NT2/D1 (cell line): ENCODE data around the gene MAP4K2.

Experiments
- DNase-seq: peaks from one replicate; pipeline ENCODE4 v3.0.0-alpha.2; 2011; ENCODE audit warnings: low read depth, low spot score
- H3K27me3 ChIP-seq: 2 replicates; pipeline ENCODE4 v1.6.0; 2011; ENCODE audit warnings: mild to moderate bottlenecking; ENCODE audit not compliant: insufficient read length, insufficient read depth
- H3K36me3 ChIP-seq: 2 replicates; pipeline ENCODE4 v1.6.1; 2011; ENCODE audit warnings: mild to moderate bottlenecking, low read length, mixed read lengths; ENCODE audit not compliant: insufficient read depth, insufficient read length
- H3K4me1 ChIP-seq: 2 replicates; pipeline ENCODE4 v1.5.1; 2011; ENCODE audit not compliant: insufficient read depth, insufficient read length
- H3K4me3 ChIP-seq: 2 replicates; pipeline ENCODE4 v1.5.1; 2011; ENCODE audit warnings: low read depth; ENCODE audit not compliant: insufficient read length
- H3K9ac ChIP-seq: 2 replicates; pipeline ENCODE4 v1.6.0; 2011; ENCODE audit warnings: low read depth; ENCODE audit not compliant: insufficient read length
- H3K9me3 ChIP-seq: 2 replicates; pipeline ENCODE4 v1.5.1; 2011; ENCODE audit warnings: mild to moderate bottlenecking, low read length; ENCODE audit not compliant: insufficient read depth
- SUZ12 ChIP-seq: IDR thresholded peaks from 2 replicates; pipeline ENCODE4 v1.6.1; 2011; ENCODE audit not compliant: insufficient read length, insufficient read depth; ENCODE audit errors: extremely low read depth
- YY1 ChIP-seq: IDR thresholded peaks from 2 replicates; pipeline ENCODE4 v1.6.1; 2011; ENCODE audit not compliant: insufficient read length, insufficient read depth
- ZNF274 ChIP-seq: IDR thresholded peaks from 2 replicates; pipeline ENCODE4 v1.6.1; 2011; ENCODE audit warnings: mild to moderate bottlenecking, low read depth, low read length

Gene MAP4K2

GRCh38 chr11:64744544-64745188 is 58.3 kb downstream of the MAP4K2 start:
- Histone ChIP-seq H3K9me3 (no peaks in the 10 kb centered on the region), H3K4me3 (peak overlapping the region; percentile 53), H3K4me1 (peaks cover 34% of the 10 kb centered on the region), H3K9ac (peak overlapping the region; percentile 76), H3K27me3 (peaks cover 59% of the 10 kb centered on the region), H3K36me3 (no peaks in the 10 kb centered on the region)
- DNase-seq: no peak
- no peak for TF ChIP-seq YY1
- TF ChIP-seq SUZ12: no peak
- TF ChIP-seq ZNF274: no peak

- Histone ChIP-seq H3K9me3 (no peaks in the 10 kb centered on the region), H3K4me3 (peak within 1 kb of the TSS; percentile 62), H3K4me1 (peaks cover 41% of the 10 kb centered on the region), H3K36me3 (no peaks in the 10 kb centered on the region), H3K27me3 (peaks cover 59% of the 10 kb centered on the region), H3K9ac (peak within 1 kb of the TSS; percentile 76)
- no peak for TF ChIP-seq ZNF274
- TF ChIP-seq SUZ12: peak; percentile 60
- no peak for TF ChIP-seq YY1
- no peak for DNase-seq
Measured at GRCh38 chr11:64743591-64744543, 59.1 kb downstream of the MAP4K2 start, which contains the start of gene RASGRP2. TSS of gene RASGRP2 (minus strand) at chr11:64744142. CDS start at chr11:64742866, 1,276 bp downstream.

GRCh38 chr11:64742889-64743590 is 60.0 kb downstream of the MAP4K2 start:
- TF ChIP-seq SUZ12: no peak
- no peak for TF ChIP-seq YY1
- no peak for TF ChIP-seq ZNF274
- Histone ChIP-seq H3K9me3 (no peaks in the 10 kb centered on the region), H3K36me3 (no peaks in the 10 kb centered on the region), H3K4me3 (peak overlapping the region; percentile 62), H3K27me3 (peaks cover 59% of the 10 kb centered on the region), H3K4me1 (peaks cover 41% of the 10 kb centered on the region), H3K9ac (peak overlapping the region; percentile 89)
- no peak for DNase-seq

GRCh38 chr11:64742087-64742888 is 60.7 kb downstream of the MAP4K2 start:
- TF ChIP-seq ZNF274 (no peak), YY1 (no peak), SUZ12 (no peak)
- H3K4me1 ChIP-seq: peaks cover 41% of the 10 kb centered on the region
- H3K9me3 ChIP-seq: no peaks in the 10 kb centered on the region
- no peaks in the 10 kb centered on the region for H3K36me3 ChIP-seq
- H3K9ac ChIP-seq: peak overlapping the region; percentile 89
- no peak for DNase-seq
- H3K4me3 ChIP-seq: peak overlapping the region; percentile 62
- H3K27me3 ChIP-seq: peaks cover 59% of the 10 kb centered on the region

GRCh38 chr11:64741375-64742086 is 61.5 kb downstream of the MAP4K2 start:
- Histone ChIP-seq H3K9me3 (no peaks in the 10 kb centered on the region), H3K36me3 (no peaks in the 10 kb centered on the region), H3K4me1 (peaks cover 41% of the 10 kb centered on the region), H3K4me3 (peak overlapping the region; percentile 15), H3K9ac (peak overlapping the region; percentile 89), H3K27me3 (peaks cover 54% of the 10 kb centered on the region)
- DNase-seq: no peak
- TF ChIP-seq ZNF274: no peak
- TF ChIP-seq YY1: no peak
- no peak for TF ChIP-seq SUZ12

GRCh38 chr11:64739871-64740270 is 63.1 kb downstream of the MAP4K2 start:
- no peak for DNase-seq
- Histone ChIP-seq H3K4me3 (no peak overlapping the region), H3K36me3 (no peaks in the 10 kb centered on the region), H3K4me1 (peaks cover 40% of the 10 kb centered on the region), H3K9me3 (no peaks in the 10 kb centered on the region), H3K27me3 (peaks cover 44% of the 10 kb centered on the region), H3K9ac (no peak overlapping the region)
- no peak for TF ChIP-seq SUZ12
- TF ChIP-seq YY1: no peak
- no peak for TF ChIP-seq ZNF274
